BJ (cell line): ENCODE measurements around the gene PLA2G1B. TPM values are rescaled to one million over a fixed set of nuclear protein-coding genes. Genes with fewer than 3 reads are reported as not detected.

Source experiments
- CTCF ChIA-PET: fragments of 350-600 bp; formaldehyde crosslinking; extraction: SDS; loops from one replicate; lab custom pipeline; 2021; ENCODE audit warnings: antibody characterized with exemption, inconsistent platforms; lab: Yijun Ruan, JAX
- POLR2A ChIA-PET: fragments of 300-600 bp; sonication (Branson Sonifier 250); formaldehyde crosslinking; extraction: SDS; loops from one replicate; lab custom pipeline; 2021; ENCODE audit warnings: antibody characterized with exemption; lab: Charles Lee
- DNase-seq: peaks from one replicate; pipeline ENCODE4 v3.0.0-alpha.2; 2011; ENCODE audit warnings: low read depth
- H3K27me3 ChIP-seq: 2 replicates; pipeline ENCODE4 v1.6.0; 2011; ENCODE audit warnings: low read length; ENCODE audit not compliant: control insufficient read depth, insufficient read depth
- H3K36me3 ChIP-seq: 2 replicates; pipeline ENCODE4 v1.5.1; 2011; ENCODE audit warnings: low read length; ENCODE audit not compliant: control insufficient read depth, insufficient read depth
- H3K4me3 ChIP-seq: 2 replicates; pipeline ENCODE4 v1.5.1; 2011; ENCODE audit warnings: low read depth, mild to moderate bottlenecking, control low read depth, low read length
- CTCF ChIP-seq: IDR thresholded peaks from 2 replicates; pipeline ENCODE4 v1.5.1; 2011; ENCODE audit warnings: low read depth, mild to moderate bottlenecking, control low read depth, inconsistent platforms, low read length, moderate library complexity; ENCODE audit not compliant: insufficient read depth
- polyA plus RNA-seq: library from polyadenylated mRNA; depleted of rRNA; stranded (reverse); fragments of >200 nt; gene quantifications from 2 replicates; pipeline ENCODE4 v1.2.3, GENCODE V29; 2011

The PLA2G1B gene
- polyA plus RNA-seq, 1 experiment: not detected

GRCh38 chr12:120324841-120325417 lies 2.6 kb downstream of the PLA2G1B start:
- ChIA-PET POLR2A (no interaction called here), CTCF (interaction anchor here (0.7 to 1.8 kb wide), 7 partner anchors 10 to 214 kb away, joined by 3 to 10 read pairs (median 3); partner anchors contain the start of gene SIRT4)
- DNase-seq: no peak
- H3K27me3 ChIP-seq: peaks cover 5% of the 10 kb centered on the region
- H3K36me3 ChIP-seq: no peaks in the 10 kb centered on the region
- no peak overlapping the region for H3K4me3 ChIP-seq
- no peak for TF ChIP-seq CTCF

GRCh38 chr12:120323772-120324171 lies 3.8 kb downstream of the PLA2G1B start:
- Histone ChIP-seq H3K4me3 (no peak overlapping the region), H3K36me3 (no peaks in the 10 kb centered on the region), H3K27me3 (peaks cover 5% of the 10 kb centered on the region)
- POLR2A ChIA-PET: no interaction called here
- no peak for TF ChIP-seq CTCF
- no peak for DNase-seq
- CTCF ChIA-PET: interaction anchor here (1.4 to 1.8 kb wide), 2 partner anchors 22 to 39 kb away, joined by 3 to 7 read pairs; partner anchors contain the start of gene SIRT4

- H3K36me3 ChIP-seq: no peaks in the 10 kb centered on the region
- ChIA-PET CTCF (no interaction called here), POLR2A (no interaction called here)
- H3K27me3 ChIP-seq: no peaks in the 10 kb centered on the region; the same call in 1 of the 2 replicates
- DNase-seq: no peak
- no peak overlapping the region for H3K4me3 ChIP-seq
- no peak for TF ChIP-seq CTCF
Measured at GRCh38 chr12:120321382-120322202, 6.0 kb downstream of the PLA2G1B start.

- peak; percentile 95 for DNase-seq
- no peaks in the 10 kb centered on the region for H3K36me3 ChIP-seq
- POLR2A ChIA-PET: interaction anchor here (0.7 kb wide), 1 partner anchor 25 kb away, joined by 27 read pairs; no protein-coding TSS in a partner anchor
- H3K4me3 ChIP-seq: peak overlapping the region; percentile 70
- CTCF ChIA-PET: interaction anchor here (0.6 to 2.3 kb wide), 6 partner anchors 13 to 534 kb away, joined by 3 to 16 read pairs (median 4); partner anchors contain the start of gene SIRT4
- TF ChIP-seq CTCF: peak; percentile 84
- H3K27me3 ChIP-seq: no peaks in the 10 kb centered on the region; the same call in 1 of the 2 replicates
Measured at GRCh38 chr12:120317224-120318105, 10.1 kb downstream of the PLA2G1B start.
